Effector CD8-positive, alpha-beta T cell (primary cell): ENCODE data around the gene VCY1B.
"Not testable (repeated sequence)": the region's sequence is repeated elsewhere in the genome, so short reads cannot be mapped to it uniquely, and the experiment has no call there.

Source experiments
- DNase-seq: peaks from one replicate; lab custom pipeline; 2025; lab: John Stamatoyannopoulos, UW
- total RNA-seq, 4 experiments: gene quantifications; one replicate each; lab custom pipeline; 2026; lab: John Stamatoyannopoulos, UW

Gene VCY1B
- total RNA-seq, result 0 reads per million in 4 experiments

GRCh38 chrY:14055927-14056326, at the start of gene VCY1B:
Gene VCY1B (plus strand): TSS chrY:14056227. CDS start chrY:14056290, 63 bp downstream.
- DNase-seq, result not testable (repeated sequence)

DNA sequence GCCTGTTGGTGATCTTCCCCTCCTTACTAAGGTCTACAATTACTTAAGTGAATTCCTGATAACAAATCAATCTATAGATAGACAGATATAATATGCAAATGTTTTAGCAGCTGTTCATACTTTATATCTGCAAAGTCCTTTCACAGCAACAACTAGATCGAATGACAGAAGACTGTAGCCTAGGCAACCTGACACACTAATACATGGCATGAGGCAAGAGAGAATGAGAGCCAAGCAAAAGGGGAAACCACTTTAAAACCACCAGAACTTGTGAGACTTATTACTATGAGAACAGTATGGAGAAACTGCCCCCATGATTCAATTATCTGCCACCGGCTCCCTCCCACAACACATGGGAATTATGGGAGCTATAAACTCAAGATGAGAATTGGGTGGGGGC, 44.1 kb upstream of the VCY1B start:
- not testable (repeated sequence) for DNase-seq

DNA sequence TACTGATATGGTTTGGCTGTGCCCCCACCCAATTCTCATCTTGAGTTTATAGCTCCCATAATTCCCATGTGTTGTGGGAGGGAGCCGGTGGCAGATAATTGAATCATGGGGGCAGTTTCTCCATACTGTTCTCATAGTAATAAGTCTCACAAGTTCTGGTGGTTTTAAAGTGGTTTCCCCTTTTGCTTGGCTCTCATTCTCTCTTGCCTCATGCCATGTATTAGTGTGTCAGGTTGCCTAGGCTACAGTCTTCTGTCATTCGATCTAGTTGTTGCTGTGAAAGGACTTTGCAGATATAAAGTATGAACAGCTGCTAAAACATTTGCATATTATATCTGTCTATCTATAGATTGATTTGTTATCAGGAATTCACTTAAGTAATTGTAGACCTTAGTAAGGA, 25.6 kb upstream of the VCY1B start:
- DNase-seq, result not testable (repeated sequence)

DNA sequence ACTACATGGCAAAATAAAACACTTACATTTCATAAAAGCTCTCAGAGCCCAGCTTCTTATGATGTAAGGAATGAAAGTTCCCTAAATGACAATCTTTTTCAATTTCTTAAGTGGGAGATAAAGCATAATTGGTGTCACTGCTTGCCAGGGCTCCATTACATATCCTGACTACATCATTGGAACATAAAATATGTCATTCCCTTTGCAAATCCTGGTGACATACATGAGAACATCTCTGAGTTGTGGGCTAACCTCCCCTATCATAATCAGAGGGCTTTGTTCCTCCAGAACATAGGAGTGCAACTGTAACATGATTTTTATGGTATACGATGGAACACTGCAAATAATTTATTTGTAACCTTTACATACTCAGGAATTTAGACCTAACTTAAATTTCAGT, 29.9 kb downstream of the VCY1B start:
- no peak for DNase-seq
